GM18499 (cell line): Measurements from ENCODE around the gene TIMM44.

ENCODE experiments used
- ATAC-seq: cut with Tn5 transposase; IDR thresholded peaks from one replicate; pipeline ENCODE4 v1.9.1; 2021; ENCODE audit warnings: moderate number of reproducible peaks; ENCODE audit not compliant: insufficient read depth, unreplicated experiment

The TIMM44 gene

DNA sequence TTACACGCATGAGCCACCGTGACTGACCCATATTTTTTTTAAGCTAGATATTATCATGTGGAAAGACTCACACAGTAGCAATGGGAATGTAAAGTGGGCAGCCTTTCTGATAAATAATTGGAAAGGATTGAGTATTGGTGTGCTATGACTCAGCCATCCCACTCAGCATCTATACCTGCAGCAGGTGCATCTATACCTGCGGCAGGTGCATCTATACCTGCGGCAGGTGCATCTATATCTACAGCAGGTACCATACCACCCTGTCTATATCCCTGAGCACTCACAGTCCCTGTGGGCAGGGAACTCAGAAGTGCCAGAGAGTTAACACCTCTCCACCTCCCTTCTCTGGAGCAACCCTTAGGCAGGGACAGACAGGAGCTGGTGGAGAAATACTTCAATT, 60.4 kb downstream of the TIMM44 start:
- no peak for ATAC-seq

GRCh38 chr19:7881910-7882309, 61.6 kb downstream of the TIMM44 start:
- no peak for ATAC-seq

GRCh38 chr19:7879836-7880235, 63.6 kb downstream of the TIMM44 start:
- no peak for ATAC-seq

DNA sequence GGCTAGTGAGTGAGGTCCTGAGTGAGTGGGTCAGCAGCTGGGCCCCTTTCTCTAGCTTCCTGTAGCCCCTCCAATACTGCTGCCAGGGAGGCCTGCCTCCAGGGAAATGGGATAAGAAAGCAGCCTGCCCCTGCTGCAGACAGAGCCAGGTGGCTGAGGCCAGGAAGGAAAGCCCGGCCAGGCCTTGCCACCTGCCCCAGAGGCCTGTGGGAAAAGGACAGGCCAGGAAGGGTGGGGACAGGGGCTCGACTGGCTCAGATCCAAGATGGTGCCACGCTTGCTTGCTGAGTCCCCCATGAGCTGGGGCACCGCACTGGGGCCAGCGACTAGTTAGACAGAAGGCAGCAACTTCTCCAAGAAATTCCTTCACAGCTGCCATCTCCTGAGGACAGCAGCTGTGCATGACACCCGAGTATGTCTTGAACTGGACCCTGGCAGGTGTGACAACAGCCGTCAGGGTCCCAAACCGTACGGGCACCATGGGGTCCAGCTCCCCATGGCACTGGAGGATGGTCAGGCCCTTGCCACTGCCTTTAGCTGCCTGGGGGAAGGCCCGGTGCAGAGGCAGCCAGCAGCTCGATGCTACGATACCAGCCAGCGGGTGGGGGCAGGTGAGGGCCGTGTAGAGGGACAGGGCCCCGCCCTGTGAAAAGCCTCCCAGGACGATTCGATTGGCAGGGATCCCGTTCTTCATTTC, 64.2 kb downstream of the TIMM44 start:
- ATAC-seq: no peak

- ATAC-seq: no peak
Measured at GRCh38 chr19:7877249-7877836, 66.1 kb downstream of the TIMM44 start.
